Neural cell (in vitro differentiated cells): ENCODE results near the gene ALX3. TPM values are rescaled to one million over a fixed set of nuclear protein-coding genes. Genes with fewer than 3 reads are reported as not detected.

Experiments
- H2AFZ ChIP-seq: fragments of 200-600, 300-800 bp; sonication (generic), shearing (Covaris generic); 2 replicates; pipeline ENCODE4 v1.6.0; 2014; ENCODE audit warnings: low read depth, mild to moderate bottlenecking, antibody characterized with exemption, low read length, moderate library complexity
- H3F3A ChIP-seq: fragments of 200-600 bp; shearing (Covaris generic); 2 replicates; pipeline ENCODE4 v1.6.1; 2016; ENCODE audit warnings: mild to moderate bottlenecking, moderate library complexity, mixed read lengths, antibody characterized with exemption, low read length; ENCODE audit not compliant: insufficient read depth, poor library complexity, severe bottlenecking
- H3K27ac ChIP-seq: fragments of 200-600, 300-800 bp; sonication (generic), shearing (Covaris generic); 2 replicates; pipeline ENCODE4 v1.5.1; 2014; ENCODE audit warnings: mild to moderate bottlenecking, low read length, moderate library complexity
- H3K27me3 ChIP-seq: fragments of 300-800, 200-600 bp; sonication (generic), shearing (Covaris generic); 2 replicates; pipeline ENCODE4 v1.6.0; 2014; ENCODE audit warnings: mild to moderate bottlenecking, low read depth, low read length, moderate library complexity; ENCODE audit not compliant: insufficient read depth
- H3K36me3 ChIP-seq: fragments of 300-800, 200-600 bp; sonication (generic), shearing (Covaris generic); 2 replicates; pipeline ENCODE4 v1.5.1; 2014; ENCODE audit warnings: mild to moderate bottlenecking, antibody characterized with exemption, low read length, moderate library complexity; ENCODE audit not compliant: insufficient read depth
- H3K4me2 ChIP-seq: fragments of 300-800, 200-600 bp; sonication (generic), shearing (Covaris generic); 2 replicates; pipeline ENCODE4 v1.6.0; 2014; ENCODE audit warnings: mild to moderate bottlenecking, low read length
- H3K4me3 ChIP-seq: fragments of 300-800, 200-600 bp; sonication (generic), shearing (Covaris generic); 2 replicates; pipeline ENCODE4 v1.5.1; 2014; ENCODE audit warnings: mild to moderate bottlenecking, low read length, moderate library complexity
- H3K79me2 ChIP-seq: fragments of 200-600 bp; shearing (Covaris generic); replicated peaks from 2 replicates; pipeline ENCODE4 v1.6.0; 2014; ENCODE audit warnings: mild to moderate bottlenecking, low read length, moderate library complexity; ENCODE audit not compliant: insufficient read depth
- H3K9ac ChIP-seq: fragments of 300-800, 200-600 bp; sonication (generic), shearing (Covaris generic); 2 replicates; pipeline ENCODE4 v1.6.1; 2016; ENCODE audit warnings: mild to moderate bottlenecking, low read length, mixed read lengths
- H3K9me2 ChIP-seq: fragments of 200-600 bp; shearing (Covaris generic); 2 replicates; pipeline ENCODE4 v1.6.1; 2016; ENCODE audit warnings: mild to moderate bottlenecking, low read length, mixed read lengths; ENCODE audit not compliant: insufficient read depth
- H3K9me3 ChIP-seq: fragments of 200-600, 300-800 bp; sonication (generic), shearing (Covaris generic); 2 replicates; pipeline ENCODE4 v1.6.1; 2016; ENCODE audit warnings: mild to moderate bottlenecking, mixed run types, low read length, moderate library complexity, mixed read lengths
- H4K20me1 ChIP-seq: fragments of 200-600 bp; shearing (Covaris generic); 2 replicates; pipeline ENCODE4 v1.6.1; 2016; ENCODE audit warnings: mild to moderate bottlenecking, mixed run types; ENCODE audit not compliant: insufficient read depth
- CTCF ChIP-seq: fragments of 450-650 bp; IDR thresholded peaks from 2 replicates; pipeline ENCODE4 v1.5.1; 2014; ENCODE audit warnings: antibody characterized with exemption, mild to moderate bottlenecking, moderate library complexity; ENCODE audit not compliant: poor library complexity, severe bottlenecking
- EP300 ChIP-seq: fragments of 450-650 bp; conservative IDR thresholded peaks from 2 replicates; pipeline ENCODE4 v1.6.1; 2014; ENCODE audit warnings: antibody characterized with exemption, mild to moderate bottlenecking, moderate library complexity; ENCODE audit not compliant: poor library complexity, severe bottlenecking
- EZH2 ChIP-seq: fragments of 200-600, 300-800 bp; shearing (Covaris generic), sonication (generic); IDR thresholded peaks from 2 replicates; pipeline ENCODE4 v1.6.1; 2014; ENCODE audit warnings: antibody characterized with exemption, low read length, borderline replicate concordance, mild to moderate bottlenecking; ENCODE audit not compliant: insufficient read depth, poor library complexity, severe bottlenecking
- POLR2AphosphoS5 ChIP-seq: IDR thresholded peaks from 2 replicates; pipeline ENCODE4 v1.6.1; 2012
- RAD21 ChIP-seq: fragments of 450-650 bp; conservative IDR thresholded peaks from 2 replicates; pipeline ENCODE4 v1.6.1; 2014; ENCODE audit warnings: antibody characterized with exemption, mild to moderate bottlenecking, moderate library complexity
- SMC3 ChIP-seq: fragments of 450-650 bp; conservative IDR thresholded peaks from 2 replicates; pipeline ENCODE4 v1.6.1; 2014; ENCODE audit warnings: antibody characterized with exemption, mild to moderate bottlenecking, moderate library complexity; ENCODE audit not compliant: poor library complexity
- TAF1 ChIP-seq: IDR thresholded peaks from 2 replicates; pipeline ENCODE4 v1.6.1; 2012; ENCODE audit warnings: low read depth
- polyA plus RNA-seq: library from polyadenylated mRNA; depleted of rRNA; stranded (reverse); fragments of >200 nt; gene quantifications from 2 replicates; pipeline ENCODE4 v1.2.3, GENCODE V29; 2014

The ALX3 gene
- polyA plus RNA-seq, 1 donor from 2014 or later, result not detected

- Histone ChIP-seq H3K79me2 (no peaks in the 10 kb centered on the region), H3K27ac (no peak overlapping the region), H3K27me3 (no peaks in the 10 kb centered on the region), H2AFZ (no peak overlapping the region), H3K4me2 (no peak overlapping the region), H3K9ac (no peak overlapping the region), H3K9me3 (no peaks in the 10 kb centered on the region), H3K9me2 (no peaks in the 10 kb centered on the region), H3K36me3 (peaks cover 10% of the 10 kb centered on the region), H3F3A (no peaks in the 10 kb centered on the region), H4K20me1 (no peaks in the 10 kb centered on the region), H3K4me3 (no peak overlapping the region)
- no peak for TF ChIP-seq EZH2
- TF ChIP-seq POLR2AphosphoS5, result no peak
These were observed 20.5 kb downstream of the ALX3 start for GRCh38 chr1:110049801-110050601.

GRCh38 chr1:110048923-110049601 is 21.4 kb downstream of the ALX3 start:
- Histone ChIP-seq H3K4me3 (no peak overlapping the region), H3K27ac (no peak overlapping the region)

GRCh38 chr1:110048240-110048639 is 22.2 kb downstream of the ALX3 start:
- TF ChIP-seq EZH2, result no peak
- no peak for TF ChIP-seq POLR2AphosphoS5
- TF ChIP-seq TAF1, result no peak
- TF ChIP-seq SMC3, result no peak
- TF ChIP-seq EP300, result no peak
- Histone ChIP-seq H4K20me1 (no peaks in the 10 kb centered on the region), H2AFZ (no peak overlapping the region), H3K9ac (no peak overlapping the region), H3K9me3 (no peaks in the 10 kb centered on the region), H3K79me2 (no peaks in the 10 kb centered on the region), H3F3A (no peaks in the 10 kb centered on the region), H3K9me2 (no peaks in the 10 kb centered on the region), H3K4me2 (no peak overlapping the region), H3K36me3 (peaks cover 6% of the 10 kb centered on the region), H3K27ac (no peak overlapping the region), H3K27me3 (no peaks in the 10 kb centered on the region), H3K4me3 (no peak overlapping the region)

More at GRCh38 chr1:110048923-110049601, 21.4 kb downstream of the ALX3 start:
- Histone ChIP-seq H3K36me3 (peaks cover 6% of the 10 kb centered on the region), H3F3A (no peaks in the 10 kb centered on the region), H3K27me3 (no peaks in the 10 kb centered on the region), H3K9ac (no peak overlapping the region), H4K20me1 (no peaks in the 10 kb centered on the region), H3K79me2 (no peaks in the 10 kb centered on the region), H3K9me2 (no peaks in the 10 kb centered on the region), H3K4me2 (no peak overlapping the region), H3K9me3 (no peaks in the 10 kb centered on the region), H2AFZ (no peak overlapping the region)
- no peak for TF ChIP-seq TAF1

- Histone ChIP-seq H2AFZ (no peak overlapping the region), H3K36me3 (peaks cover 6% of the 10 kb centered on the region), H3K9me3 (no peaks in the 10 kb centered on the region), H3K79me2 (no peaks in the 10 kb centered on the region), H3F3A (no peaks in the 10 kb centered on the region), H3K9me2 (no peaks in the 10 kb centered on the region), H3K9ac (no peak overlapping the region), H3K27me3 (no peaks in the 10 kb centered on the region), H3K4me2 (no peak overlapping the region), H3K4me3 (no peak overlapping the region), H4K20me1 (no peaks in the 10 kb centered on the region), H3K27ac (no peak overlapping the region)
- TF ChIP-seq CTCF (no peak), EZH2 (no peak), TAF1 (no peak), POLR2AphosphoS5 (no peak), EP300 (no peak), RAD21 (no peak), SMC3 (no peak)
These were observed 23.0 kb downstream of the ALX3 start for GRCh38 chr1:110047463-110047862.
